ENCODE results near the gene AHCTF1.
"Not testable (repeated sequence)": the region's sequence is repeated elsewhere in the genome, so short reads cannot be mapped to it uniquely, and the experiment has no call there.

AHCTF1 gene

DNA sequence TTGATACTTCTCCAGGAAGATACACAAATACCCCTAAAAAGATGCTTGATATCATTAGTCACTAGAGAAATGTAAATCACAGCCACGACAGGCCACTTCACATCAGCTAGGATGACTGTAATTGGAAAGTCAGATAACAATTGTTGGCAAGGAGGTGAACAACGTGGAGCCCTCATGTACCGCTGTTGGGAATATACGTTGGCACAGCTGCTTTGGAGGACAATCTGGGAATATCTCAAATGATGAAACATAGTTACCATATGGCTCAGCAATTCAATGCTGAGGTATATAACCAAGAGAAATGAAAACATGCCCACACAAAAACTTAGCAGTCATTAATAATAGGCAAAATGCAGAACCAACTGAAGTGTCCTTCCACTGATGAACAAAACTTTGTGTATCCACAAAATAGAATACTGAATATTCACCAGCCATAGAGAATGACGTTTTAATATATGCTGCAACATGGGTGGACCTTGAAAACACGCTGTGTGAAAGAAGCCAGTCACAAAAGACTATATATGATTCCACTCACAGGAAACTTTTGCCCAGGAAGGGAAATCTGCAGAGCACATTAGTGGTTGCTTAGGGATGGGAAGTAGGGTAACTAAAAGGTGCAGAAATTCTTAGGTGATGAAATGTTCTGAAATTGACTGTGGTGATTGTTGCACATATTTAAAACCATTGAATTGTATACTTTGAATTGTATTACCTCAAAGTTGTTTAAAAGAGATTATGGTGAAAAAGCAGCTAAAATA, 95.4 kb downstream of the AHCTF1 start:
- no peak for DNase-seq (ENCODE audit: low spot score)

- DNase-seq (ENCODE audit: low spot score): no peak
Observed at GRCh38 chr1:246831543-246831942, 100.2 kb downstream of the AHCTF1 start.

DNA sequence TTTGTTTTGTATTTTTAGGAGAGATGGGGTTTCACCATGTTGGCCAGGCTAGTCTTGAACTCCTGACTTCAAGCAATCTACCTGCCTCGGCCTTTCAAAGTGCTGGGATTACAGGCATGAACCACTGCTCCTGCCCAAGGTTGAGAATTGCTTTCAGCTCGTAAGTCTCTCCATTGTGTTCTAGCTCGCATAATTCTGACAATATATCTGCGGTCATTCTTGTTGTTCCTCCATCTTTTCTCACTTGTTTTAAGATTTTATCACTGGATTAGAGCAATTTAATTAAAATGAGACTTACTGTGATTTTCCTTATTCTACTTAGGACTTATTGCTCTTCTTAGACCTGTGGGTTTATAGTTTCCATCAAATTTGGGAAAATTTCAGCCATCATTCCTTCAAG, 102.9 kb downstream of the AHCTF1 start:
- no peak for DNase-seq (ENCODE audit: low spot score)

- no peak for DNase-seq (ENCODE audit: low spot score)
Observed at GRCh38 chr1:246827396-246827795, 104.4 kb downstream of the AHCTF1 start.

GRCh38 chr1:246825557-246826175, 106.1 kb downstream of the AHCTF1 start:
- DNase-seq (ENCODE audit: low spot score): no peak

DNA sequence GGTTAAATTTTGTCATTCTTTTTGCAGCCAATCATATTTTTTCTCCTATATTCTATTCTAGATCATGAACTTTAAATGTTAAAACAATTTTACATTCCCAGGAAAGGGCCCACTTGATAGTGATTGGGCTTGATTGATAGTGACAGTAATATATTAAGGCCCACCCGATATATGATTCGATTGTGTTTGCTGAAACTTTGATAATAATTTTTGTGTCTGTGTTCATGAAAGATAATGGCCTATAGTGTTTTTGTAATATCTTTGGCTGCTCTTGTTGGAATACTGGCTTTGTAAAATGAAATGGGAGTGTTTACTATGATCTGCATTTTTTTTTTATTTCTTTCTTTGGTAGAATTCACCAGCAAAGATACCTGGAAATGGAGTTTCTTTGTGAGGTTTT, 107.2 kb downstream of the AHCTF1 start:
- DNase-seq (ENCODE audit: low spot score): no peak

DNA sequence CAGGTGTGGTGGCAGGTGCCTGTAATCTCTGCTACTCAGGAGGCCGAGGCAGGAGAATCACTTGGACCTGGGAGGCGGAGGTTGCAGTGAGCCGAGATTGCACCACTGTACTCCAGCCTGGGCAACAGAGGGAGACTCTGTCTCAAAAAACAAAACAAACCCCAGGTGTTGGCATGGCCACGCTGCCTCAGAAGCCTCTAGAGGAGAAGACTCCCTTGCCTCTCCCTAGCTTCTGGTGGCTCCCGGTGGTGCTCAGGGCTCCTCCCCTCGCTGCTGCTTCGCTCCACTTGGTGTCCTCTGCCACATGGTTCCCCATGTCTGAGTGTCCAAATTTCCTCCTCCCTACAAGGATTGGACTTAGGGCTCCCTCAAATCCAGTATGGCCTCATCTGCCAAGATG, 109.6 kb downstream of the AHCTF1 start:
- DNase-seq (ENCODE audit: low spot score): not testable (repeated sequence)

GRCh38 chr1:246820666-246821065, 111.1 kb downstream of the AHCTF1 start:
- DNase-seq (ENCODE audit: low spot score): no peak

DNA sequence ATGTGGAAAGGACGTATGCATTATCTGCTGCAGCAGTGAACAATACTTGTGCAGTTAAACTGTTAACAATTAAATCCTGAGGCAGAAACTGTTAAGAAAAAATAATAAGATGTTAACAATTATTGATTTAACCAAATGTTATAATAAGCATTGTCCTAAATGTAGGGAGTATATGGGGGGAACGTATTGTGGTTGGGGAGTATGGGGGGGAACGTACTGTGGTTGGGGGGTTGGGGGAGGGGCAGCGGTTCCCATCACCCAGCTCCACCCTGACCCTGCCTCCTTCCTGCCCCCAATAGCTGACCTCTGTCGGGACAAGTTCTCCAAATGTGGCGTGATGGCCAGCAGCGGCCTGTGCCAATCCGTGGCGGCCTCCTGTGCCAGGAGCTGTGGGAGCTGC, 114.0 kb downstream of the AHCTF1 start:
- DNase-seq (ENCODE audit: low spot score): not testable (repeated sequence)

- DNase-seq (ENCODE audit: low spot score): no peak
Observed at GRCh38 chr1:246815693-246816270, 116.0 kb downstream of the AHCTF1 start.

DNA sequence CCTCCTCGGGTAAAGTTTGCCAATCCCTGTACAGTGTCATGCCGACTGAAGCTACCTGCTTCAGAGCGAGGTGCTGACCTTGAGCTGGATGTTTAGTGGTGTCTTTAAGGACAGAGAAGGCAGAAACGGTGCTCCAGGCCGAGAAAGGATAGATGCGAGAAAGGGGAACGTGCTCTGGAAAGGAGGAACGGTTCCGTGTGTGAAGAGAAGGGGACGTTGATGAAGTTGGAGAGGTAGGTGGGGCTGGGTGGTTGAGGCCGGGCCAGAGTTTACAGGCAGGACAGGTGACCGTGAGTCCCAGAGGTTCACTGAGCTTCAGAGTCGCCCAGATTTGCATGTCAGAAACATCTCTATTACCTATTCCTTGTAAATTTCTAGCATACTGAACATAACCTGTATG, 116.9 kb downstream of the AHCTF1 start:
- DNase-seq (ENCODE audit: low spot score): no peak

DNA sequence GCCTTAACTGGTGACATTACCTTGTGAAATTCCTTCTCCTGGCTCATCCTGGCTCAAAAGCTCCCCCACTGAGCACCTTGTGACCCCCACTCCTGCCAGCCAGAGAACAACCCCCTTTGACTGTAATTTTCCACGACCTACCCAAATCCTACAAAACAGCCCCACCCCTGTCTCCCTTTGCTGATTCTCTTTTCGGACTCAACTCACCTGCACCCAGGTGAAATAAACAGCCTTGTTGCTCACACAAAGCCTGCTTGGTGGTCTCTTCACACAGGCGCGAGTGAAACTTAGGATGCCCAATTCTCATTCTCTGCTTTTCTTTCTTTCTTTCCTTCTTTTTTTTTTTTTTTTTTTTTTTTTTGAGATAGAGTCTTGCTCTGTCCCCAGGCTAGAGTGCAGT, 118.4 kb downstream of the AHCTF1 start:
- DNase-seq (ENCODE audit: low spot score): not testable (repeated sequence)

GRCh38 chr1:246811985-246812384, 119.8 kb downstream of the AHCTF1 start:
- DNase-seq (ENCODE audit: low spot score): no peak

GRCh38 chr1:246809473-246809872, 122.3 kb downstream of the AHCTF1 start:
- DNase-seq (ENCODE audit: low spot score): no peak

DNA sequence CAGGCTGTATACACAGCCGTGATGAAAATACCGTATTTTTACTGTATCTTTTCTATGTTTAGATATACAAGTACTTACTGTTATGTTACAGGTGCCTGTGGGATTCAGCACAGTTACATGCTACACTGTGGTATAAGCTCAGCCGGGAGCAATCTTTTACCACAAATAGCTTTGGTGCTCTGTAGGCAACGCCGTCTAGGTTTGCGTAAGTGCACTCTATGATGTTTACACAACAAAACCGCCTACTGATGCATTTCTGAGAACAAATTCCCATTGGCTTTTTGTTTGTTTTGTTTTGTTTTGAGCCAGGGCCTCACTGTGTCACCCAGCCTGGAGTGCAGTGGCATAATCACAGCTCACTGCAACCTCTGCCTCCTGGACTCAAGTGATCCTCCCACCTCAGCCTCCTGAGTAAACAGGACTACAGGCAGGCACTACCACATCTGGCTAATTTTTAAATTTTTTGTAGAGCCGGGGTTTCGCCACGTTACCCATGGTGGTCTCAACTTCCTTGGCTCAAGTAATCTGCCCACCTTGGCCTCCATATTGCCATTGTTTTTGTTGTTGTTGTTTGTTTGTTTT, 126.5 kb downstream of the AHCTF1 start:
- no peak for DNase-seq (ENCODE audit: low spot score)

DNA sequence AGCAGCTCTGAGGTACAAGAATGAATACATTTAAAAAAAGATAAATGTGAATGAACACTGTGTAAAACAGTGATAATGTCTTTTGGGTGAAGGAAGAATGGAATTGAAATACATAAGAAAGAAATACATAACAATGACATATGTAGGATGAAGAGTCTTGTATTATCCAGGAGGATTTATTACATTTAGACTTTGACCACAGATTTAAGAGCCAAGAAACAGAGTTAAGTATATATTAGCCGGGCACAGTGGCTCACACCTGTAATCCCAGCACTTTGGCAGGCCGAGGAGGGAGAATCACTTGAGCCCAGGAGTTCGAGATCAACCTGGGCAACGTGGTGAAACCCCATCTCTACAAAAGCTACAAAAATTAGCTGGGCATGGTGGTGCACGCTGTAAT, 127.9 kb downstream of the AHCTF1 start:
- DNase-seq (ENCODE audit: low spot score): no peak

DNA sequence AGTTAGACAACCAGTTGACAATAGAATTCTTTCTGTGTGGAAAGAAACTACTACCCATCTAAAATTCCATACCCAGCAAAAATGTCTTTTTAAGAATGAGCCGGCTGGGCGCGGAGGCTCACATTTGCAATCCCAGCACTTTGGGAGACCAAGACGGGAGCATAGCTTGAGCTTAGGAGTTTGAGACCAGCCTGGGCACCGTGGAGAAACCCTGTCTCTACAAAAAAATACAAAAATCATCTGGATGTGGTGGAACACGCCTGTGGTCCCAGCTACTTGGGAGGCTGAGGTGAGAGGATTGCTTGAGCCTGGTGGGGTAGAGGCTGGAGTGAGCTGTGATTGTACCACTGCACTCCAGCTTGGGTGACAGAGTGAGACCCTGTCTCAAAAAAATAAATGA, 128.4 kb downstream of the AHCTF1 start:
- no peak for DNase-seq (ENCODE audit: low spot score)

DNA sequence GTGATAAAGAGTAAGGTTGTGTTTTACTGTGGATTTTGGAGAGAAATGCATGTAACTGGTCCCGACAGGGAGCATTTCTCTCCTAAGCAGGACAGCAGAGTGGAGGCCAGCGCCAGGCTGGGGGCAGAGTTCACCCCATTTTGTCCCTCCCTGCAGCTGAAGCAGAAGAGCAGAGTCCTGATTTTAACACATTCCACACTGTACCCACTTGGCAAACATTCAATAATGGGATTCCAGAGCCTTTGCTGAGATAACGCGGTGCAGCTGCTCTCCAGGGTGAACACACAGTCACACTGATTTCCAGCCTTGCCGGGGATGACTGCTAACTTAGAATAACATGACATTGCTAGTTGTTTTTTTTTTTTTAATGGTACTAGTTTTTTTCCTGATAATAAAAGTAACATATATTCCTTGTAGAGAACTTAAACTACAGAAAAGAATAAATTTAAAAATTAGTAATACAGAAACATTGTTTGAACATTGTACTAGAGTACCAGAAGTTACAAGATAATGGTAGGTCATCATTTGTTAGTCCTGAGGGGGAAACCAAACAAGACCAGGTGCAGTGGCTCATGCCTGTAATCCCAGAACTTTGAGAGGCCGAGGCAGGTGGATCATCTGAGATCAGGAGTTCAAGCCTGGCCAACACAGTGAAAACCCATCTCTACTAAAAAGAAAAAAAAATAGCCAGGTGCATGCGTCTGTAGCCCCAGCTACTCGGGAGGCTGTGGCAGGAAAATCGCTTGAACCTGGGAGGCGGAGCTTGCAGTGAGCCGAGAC, 130.3 kb downstream of the AHCTF1 start:
- no peak for DNase-seq (ENCODE audit: low spot score)

DNA sequence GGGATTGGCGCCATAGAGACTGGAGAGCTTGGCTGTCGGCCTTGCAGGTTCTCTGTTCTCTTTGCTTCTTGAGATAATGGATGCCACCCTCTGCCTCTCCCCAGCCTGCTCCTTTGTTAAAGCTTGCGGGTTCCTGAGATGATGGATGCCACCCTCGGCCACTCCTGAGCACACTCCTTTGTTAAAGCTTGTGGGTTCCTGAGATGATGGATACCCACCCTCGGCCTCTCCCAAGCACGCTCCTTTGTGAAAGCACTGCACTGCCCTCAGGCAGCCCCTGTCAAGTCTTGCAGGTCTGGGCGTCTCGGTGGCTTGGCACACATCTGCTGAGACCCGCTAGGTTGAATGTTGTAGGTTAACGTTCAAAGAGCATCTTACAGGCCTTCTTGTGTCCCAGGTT, 131.0 kb downstream of the AHCTF1 start:
- no peak for DNase-seq (ENCODE audit: low spot score)

DNA sequence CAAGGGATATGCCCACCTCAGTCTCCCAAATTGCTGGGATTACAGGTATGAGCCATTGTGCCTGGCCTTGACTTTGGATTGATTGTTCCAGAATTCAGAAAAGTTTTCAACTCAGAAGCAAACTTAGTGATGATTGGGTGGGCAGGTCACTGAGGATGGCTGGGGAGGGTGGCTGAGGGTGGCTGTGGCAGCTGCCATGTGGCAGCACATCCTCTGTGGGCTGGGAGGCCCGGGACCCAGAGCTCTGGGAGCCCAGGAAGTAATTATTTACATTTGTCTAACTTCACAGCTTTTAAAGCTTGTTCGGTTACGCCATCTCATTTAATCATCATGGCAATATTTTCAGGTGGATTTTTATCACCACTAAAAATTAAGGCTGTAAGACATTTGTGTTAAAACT, 131.4 kb downstream of the AHCTF1 start:
- DNase-seq (ENCODE audit: low spot score): no peak

- no peak for DNase-seq (ENCODE audit: low spot score)
Observed at GRCh38 chr1:246798606-246799496, 132.9 kb downstream of the AHCTF1 start.

Data from HuH-7.5 (cell line).